ENCODE data around the gene CTNNA2.

The CTNNA2 gene

DNA sequence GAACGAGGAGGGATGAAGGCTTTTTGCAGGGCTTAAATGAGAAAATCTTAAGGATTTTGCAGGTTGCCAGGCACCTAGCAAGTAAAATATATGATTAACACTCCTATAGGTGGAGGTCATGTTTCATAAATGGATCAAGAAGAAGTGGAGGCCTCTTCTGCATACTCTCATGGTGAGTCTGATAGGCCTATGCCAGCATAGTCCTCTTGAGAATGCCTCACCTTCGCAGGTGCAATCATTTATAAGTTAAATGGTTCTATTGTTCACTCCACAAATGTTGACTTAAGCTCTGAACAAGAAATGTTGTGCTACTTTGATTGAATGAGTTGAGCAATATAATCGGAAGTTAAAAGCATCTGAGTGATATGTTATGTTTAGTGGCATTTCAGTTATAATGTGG, 779.6 kb downstream of the CTNNA2 start:
- no peak for DNase-seq (ENCODE audit: low spot score)

DNA sequence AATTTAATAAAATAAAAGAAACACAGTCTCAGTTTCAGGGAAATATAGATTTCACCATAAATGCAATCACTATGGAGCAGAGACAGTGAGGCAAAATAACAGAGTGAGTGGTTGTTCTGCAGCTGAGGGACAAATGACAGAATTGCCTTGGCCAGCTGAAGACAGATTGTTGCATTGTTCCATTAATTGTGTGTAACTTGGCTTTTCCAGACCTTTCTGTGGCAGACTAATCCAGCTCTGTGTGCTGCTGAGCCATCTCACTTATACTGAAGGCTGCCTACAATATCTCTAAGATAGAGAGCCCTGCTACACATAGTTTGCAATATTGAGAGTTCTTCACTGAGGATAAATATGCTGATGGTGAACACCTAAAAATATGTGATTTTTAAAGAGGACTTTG, 780.2 kb downstream of the CTNNA2 start:
- no peak for DNase-seq (ENCODE audit: low spot score)

DNA sequence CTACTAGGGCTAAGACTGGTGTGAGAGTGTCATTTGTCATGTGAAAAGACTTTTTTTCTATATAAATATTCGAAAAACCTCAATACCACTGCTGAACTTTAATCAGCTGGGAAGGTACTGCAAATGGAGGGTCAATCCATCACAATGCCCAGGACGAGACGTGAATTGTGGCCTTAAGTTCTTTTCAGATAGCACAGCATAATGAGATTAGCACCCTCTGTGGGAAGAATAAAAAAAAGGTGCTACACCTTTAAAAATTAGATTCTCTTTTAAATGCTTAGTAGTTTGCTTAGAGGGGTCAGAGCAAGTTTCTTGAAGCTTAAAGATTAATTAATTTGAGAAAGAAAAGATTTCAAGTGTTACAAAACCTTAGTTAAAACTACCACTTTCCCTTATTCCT, 786.1 kb downstream of the CTNNA2 start:
- DNase-seq (ENCODE audit: low spot score) = no peak

DNA sequence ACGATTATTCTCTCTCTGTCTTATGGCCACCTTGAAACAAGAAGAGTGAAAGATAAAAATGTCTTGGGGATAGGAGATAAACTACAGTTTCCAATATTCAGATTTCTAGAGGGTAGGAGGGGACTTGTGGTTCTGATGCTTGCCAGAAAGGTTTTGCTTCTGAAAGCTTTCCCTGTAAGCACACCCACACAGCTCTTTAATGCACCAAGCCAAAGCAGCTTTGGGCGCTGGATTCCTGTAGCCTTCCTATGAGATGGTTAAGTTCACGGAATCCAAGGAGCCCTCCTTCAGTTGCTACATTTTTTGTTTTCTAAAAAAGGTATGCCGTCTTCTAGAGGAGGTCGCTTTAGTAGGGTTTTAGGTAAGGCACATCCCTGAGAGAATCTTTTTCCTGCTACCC, 786.8 kb downstream of the CTNNA2 start:
- no peak for DNase-seq (ENCODE audit: low spot score)

DNA sequence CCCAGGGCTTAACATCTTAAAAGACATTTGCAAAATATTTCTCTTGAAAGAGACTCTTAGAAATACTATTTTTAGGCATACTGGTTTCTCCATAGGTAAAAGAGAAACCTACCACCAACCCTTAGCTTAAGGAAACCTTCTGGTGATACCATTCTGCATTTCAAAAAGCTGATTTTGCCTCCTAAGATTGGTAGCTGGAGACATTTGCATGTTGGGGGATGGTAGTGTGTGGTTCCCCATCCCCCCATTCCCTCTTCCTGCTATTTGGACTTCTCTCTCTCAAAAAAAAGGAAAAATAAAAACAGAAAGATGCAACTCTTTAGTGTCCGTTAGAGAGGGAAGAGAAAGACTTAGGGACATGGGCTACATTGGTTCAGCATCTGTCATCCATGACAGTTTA, 787.5 kb downstream of the CTNNA2 start:
- DNase-seq (ENCODE audit: low spot score) = no peak

DNA sequence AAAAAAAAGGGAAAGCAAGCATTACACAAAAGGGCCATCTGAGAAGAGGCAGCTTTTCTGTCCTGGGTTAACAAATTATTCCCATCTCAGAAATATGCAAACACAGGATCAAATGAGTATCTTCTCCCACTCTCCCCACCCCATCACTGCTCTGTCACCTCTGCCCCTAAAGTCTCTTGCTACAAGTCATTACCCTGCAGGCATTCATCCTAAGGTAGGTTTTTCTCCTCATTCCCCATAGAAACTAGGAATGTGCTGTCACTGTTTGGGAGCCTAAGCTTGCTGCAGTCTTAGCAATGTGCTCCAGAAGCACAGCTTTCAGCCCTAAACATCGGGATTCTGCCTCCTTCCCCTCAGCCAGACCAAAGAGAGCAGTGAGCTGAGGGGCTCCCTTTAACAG, 788.1 kb downstream of the CTNNA2 start:
- DNase-seq (ENCODE audit: low spot score) = no peak

DNA sequence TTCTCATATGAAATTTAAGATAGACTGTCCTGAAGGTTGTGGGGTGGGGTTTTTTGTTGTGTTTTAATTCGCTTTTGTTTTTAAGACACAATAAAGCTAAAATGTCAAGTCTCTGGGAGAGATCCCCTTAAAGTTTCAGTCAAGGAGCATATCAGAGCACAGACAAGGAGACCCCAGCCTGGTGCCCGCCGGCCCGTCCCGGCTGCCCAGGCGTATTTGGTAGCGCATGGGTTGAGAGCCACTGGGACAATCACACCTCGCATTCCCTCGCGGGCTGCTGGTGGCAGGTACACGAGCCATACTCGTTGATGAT, 789.1 kb downstream of the CTNNA2 start:
- DNase-seq (ENCODE audit: low spot score) = no peak

DNA sequence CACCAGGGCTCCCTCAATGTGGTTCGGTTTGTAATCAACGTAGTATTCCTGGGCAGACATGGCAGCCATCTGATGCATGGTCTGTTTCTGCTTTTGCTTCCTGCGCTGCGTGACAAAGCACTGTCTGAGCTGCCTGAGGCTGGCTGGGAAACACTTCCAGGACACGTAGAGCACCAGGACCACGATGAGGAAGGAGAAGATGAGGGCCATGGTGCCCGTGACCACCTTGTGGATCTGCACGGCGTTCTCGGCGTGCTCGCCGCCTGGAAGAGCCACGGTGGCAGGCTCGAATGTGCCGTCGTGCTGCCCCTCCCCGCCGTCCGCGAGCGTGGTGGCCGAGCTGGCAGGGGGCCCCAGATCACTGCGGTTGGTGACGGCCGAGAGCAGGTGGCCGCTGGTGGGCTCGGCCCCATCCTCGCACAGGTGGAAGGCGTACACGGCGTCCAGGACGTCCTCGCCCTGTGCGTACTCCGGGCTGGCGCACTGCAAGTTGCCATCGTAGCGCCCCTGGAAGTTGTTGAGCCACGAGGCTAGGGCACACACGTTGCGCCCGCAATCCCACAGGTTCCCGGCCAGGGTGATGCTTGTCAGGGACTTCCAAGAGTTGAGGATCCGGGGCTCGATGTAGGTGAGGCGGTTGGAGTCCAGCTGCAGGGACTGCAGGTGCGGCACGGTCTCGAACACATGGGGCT, 789.6 kb downstream of the CTNNA2 start:
- DNase-seq (ENCODE audit: low spot score) = peak; percentile 54

DNA sequence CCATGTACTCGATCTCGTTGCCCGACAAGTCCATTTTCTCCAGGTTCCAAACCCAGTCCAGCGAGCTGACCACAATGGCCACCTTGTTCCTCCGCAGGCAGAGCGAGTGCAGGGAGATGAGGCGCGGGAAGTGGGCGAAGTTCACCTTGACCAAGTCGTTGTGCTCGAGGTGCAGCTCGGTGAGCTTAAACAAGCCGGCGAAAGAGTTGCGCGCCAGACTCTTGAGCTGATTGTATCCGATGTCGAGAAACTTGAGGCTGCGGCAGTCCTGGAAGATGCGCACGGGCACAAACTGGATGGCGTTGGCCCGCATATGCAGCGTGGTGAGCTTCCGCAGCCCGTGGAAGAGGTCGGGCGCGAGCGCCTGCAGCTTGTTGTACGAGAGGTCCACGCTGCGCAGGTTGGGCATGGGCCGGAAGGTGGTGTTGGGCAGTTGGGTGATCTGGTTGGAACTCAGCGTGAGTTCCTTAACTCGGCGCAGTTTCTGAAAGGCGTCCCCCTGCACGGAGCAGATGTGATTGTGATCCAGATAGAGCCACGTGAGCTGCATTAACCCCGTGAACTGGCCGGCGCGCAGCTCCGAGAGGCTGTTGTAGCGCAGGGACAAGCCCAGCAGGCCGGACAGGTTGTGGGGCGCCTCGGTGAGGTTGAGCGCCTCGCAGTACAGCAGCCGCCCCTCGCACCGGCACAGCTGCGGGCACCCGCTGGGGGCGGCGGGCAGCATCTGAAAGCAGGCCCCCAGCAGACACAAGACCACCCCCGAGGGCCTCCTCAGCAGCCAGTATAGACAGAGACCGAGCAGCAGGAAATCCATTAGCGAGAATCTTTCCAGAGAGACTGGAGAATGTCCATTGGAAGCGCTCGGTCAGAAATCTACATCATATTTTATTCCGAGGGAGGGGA, 790.4 kb downstream of the CTNNA2 start:
- peak; percentile 72 for DNase-seq (ENCODE audit: low spot score)

DNA sequence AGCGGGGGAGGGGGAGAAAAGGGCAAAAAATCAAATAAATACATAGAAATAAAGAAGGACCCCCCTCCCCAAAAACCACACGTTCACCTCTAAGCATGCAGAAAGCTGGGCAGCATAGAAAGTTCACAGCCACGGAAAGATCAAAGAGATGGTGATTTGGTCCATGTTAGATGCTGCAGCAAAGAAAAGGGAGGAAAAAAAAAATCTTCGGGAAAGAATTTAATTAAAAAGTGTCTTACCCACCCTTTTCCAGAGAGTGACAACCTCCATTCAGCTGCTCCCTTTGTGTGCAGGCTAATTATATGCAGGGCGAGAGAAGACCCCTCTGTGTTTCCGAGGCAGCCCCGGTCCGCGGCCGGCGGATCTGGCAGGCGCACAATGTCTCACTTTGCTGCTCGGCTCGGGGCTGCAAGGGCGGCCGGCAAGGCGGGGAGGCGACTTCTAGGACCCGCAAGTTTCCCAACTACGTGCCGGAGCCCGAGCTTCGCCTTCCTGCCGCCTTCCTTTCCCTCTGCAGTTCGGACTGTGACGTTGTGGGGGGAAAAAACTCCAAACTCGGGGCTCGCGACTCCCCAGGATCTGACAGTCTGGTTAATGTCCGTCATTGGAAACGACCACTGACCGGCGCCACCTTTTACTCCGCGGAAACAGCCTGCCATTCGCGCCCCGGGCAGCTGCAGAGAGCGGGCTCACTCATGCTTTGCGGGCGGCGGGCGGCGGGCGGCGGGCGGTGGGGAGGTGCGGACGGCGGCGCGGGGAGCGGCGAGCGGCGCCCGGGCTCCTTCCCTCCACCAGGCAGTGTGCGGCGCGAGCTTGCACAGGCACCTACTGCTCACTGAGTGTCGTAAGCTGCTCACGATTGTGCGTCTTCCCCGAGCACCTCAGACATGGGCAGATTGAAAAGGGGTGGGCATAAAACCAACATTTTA, 791.3 kb downstream of the CTNNA2 start, which contains the start of gene LRRTM1:
LRRTM1 (minus strand) TSS at position 844 of the 929 bp plus-strand sequence. CDS start 933 bp downstream, outside the sequence.
- DNase-seq (ENCODE audit: low spot score) = peak; percentile 74

DNA sequence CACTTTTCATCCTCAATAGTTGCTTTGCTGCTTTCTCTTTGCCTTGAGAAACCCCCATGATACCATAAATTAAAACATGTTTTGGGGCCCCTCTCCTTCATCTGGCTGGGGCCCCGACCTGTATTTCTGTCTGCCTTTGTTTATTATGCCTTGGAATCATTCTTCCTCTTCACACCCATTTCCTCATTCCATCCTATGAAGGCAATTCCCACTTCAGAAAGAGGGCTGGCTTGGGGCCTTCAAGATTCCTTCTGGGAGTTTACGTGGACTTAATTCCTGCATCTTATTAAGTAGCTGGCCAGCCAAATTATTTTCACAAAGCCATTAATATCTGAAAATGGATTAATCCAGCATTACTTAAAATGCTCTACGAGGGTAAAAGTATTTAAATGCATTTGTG, 798.5 kb downstream of the CTNNA2 start:
- no peak for DNase-seq (ENCODE audit: low spot score)

DNA sequence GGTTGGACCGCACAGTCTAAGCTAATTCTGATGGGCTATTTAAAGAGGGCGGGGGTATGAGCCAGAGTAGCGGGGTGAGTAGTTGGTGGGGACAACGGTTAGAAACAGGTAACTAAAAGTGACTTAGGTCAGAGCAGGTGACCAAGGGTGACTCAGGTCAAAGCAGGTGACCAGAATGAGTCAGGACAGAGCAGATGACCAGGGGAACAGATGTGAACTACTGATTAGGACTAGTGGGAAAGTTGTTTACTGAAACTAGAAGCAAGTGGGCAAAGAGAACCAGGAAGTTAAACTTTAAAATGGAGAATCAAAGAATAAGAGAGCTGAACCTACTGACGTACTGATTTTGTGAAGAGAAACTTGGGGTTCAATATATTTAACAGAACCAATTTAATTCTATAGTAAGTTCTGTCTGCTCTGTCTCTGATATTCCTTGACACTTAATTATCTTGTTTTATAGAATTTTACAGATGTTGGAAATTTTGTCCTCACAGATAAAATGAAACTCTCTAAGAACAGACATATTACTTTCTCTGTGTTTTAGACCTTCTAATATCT, 799.5 kb downstream of the CTNNA2 start:
- no peak for DNase-seq (ENCODE audit: low spot score)

DNA sequence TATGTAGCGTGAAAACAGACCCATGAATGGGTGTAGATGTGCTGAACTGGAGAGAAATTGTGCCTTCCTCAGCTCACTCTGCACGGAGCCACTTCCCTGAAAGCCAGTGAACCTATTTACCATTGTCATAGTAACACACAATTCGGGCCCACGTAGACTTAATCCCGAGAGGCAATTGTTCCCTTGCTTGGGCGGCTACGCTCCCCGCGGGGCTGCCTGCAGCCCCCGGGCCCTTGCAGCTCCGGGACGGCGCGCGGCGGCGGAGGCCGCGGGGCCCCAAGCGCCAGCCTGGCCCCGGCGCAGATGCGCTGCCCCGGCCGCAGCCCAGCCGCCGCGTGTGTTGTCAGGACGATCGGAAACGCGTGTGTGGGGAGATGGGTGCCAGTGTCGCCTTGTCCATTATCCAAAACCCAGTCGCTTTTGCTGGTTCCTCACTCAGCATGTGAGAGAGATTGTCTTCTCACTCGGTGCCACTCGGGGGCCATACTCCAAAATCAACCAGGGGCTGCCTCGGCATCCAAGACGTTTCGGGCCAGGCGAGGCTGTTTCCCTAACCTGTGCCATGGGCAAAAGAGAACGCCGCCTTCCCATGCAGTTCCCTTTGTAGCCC, 809.6 kb downstream of the CTNNA2 start:
- DNase-seq (ENCODE audit: low spot score) = peak; percentile 64

DNA sequence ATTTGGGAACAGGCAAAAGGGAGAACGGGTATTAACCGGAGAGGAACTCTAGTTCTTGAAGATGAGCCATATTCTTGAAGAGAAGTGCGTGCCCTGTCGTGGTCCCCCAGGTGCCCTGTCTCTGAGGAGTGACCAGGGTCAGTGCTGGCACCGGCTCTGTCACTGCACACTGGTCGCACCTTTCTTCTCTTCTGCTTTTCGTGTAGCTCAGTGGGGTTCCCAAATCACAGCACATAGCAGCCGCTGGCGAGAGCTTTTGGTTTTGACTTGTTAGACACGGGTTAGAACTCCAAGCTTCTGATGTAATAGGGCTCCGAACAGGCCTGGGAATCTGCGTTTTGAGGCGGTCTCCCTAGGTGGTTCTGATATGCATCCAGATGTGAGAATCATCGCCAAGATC, 810.1 kb downstream of the CTNNA2 start:
- DNase-seq (ENCODE audit: low spot score) = no peak

DNA sequence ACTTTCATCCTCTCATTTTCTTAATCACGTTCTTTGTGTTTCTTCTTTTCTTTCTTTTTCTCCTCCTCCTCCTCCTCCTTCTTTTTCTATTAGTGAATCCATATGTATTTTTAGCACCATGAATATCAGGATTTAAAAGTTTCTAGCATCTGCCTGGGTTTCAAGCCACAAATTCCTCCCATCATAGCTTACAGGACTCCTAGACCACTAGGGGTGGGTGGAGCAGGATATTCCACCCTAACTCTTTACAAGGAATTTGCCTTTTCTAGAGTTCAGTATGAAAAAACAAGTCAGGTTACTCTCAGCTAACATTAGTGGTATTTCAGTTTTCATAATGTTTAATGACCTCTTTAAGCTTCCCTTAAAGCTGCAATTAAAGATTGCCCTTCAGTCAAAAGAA, 810.8 kb downstream of the CTNNA2 start:
- no peak for DNase-seq (ENCODE audit: low spot score)

DNA sequence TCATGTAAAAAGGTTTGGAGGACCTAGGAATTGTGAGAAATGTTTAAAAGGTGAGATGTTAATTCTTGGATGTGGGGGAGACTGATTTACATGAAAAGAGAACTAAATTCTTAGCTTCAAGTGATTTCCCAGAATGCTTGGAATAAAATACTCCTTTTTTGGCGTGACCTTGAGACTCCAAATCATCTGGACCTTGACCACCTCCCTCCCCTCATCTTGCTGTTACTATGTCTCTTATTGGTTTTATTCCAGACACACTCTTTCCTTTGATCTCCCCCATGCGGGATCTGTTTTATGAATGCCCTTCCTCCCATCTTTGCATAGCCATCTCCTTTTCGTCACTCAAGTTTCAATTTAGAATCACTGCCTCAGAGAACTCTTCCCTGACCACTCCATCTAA, 811.7 kb downstream of the CTNNA2 start:
- DNase-seq (ENCODE audit: low spot score) = no peak

DNA sequence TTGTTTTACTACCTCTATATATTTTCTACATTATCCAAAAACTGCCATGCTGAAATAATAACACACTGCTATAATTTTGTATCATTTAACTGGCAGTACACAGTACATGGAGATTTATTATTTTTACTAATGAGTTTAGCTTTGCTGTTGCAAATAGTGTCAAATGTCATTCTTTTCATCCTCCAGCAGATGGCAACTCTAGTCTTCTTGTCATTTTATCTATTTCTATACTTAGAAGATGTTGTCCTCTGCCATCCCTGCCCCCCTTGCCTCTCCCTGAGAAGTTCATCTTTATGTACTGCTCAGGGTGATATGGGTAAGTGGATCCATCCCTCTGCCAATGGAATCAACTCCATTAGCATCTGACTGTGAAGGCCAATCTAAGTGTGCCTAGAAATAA, 813.4 kb downstream of the CTNNA2 start:
- DNase-seq (ENCODE audit: low spot score) = no peak

DNA sequence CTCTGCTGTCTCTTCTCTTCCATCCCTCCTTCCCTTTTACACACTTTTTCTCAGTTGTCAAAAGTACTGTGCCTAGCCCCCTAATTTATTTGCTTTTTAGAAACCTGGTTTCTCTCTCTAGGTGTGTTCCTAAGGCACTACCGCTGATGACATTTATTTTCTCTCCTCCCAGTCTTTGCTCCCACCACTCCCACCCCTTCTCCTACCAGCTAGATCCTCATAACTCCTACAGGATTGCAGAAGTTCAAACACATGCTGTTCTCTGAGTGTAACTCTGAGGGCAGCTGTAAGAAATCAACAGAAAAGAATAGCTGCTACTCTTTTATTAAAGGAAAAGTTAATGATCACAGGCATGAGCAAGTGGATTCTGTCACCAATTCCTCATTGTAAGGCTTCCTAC, 814.0 kb downstream of the CTNNA2 start:
- DNase-seq (ENCODE audit: low spot score) = no peak

DNA sequence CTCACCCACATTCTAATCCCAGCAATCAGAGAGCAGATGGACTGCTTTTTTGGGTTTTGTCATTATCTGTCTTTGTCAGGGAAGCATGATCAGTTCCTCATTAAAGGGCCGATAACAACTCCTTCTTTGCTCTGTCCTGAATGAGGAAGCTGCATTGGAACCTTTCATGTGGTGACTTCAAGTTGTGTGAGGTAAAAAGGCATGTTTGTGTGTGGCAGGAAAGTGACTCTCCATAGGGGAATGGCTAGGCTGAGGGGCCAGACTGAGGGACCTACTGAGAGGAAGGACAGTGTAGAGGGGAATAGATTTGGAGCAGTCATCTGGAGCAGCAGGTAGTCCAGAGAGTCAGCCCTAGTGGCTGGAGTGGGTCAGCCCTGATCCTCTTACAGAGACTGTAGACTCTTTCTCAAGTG, 815.3 kb downstream of the CTNNA2 start:
- DNase-seq (ENCODE audit: low spot score) = no peak

DNA sequence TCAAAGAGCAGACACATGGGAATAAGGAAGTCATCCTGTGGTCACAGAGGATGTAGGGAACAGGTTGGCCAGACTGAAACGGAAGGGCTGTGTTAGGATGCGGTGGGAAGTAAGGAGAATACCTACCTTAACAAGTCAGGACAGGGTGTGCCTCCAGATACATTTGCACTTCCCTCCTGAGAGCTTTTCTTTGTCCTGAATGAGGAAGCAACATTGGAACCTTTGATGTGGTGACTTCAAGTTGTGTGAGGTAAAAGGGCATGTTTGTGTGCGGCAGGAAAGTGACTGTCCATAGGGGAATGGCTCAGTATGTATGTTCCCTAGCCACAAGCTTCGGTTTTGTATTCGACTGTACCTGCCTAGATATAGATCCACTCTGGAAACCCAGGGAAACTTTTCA, 816.6 kb downstream of the CTNNA2 start:
- DNase-seq (ENCODE audit: low spot score) = no peak

DNA sequence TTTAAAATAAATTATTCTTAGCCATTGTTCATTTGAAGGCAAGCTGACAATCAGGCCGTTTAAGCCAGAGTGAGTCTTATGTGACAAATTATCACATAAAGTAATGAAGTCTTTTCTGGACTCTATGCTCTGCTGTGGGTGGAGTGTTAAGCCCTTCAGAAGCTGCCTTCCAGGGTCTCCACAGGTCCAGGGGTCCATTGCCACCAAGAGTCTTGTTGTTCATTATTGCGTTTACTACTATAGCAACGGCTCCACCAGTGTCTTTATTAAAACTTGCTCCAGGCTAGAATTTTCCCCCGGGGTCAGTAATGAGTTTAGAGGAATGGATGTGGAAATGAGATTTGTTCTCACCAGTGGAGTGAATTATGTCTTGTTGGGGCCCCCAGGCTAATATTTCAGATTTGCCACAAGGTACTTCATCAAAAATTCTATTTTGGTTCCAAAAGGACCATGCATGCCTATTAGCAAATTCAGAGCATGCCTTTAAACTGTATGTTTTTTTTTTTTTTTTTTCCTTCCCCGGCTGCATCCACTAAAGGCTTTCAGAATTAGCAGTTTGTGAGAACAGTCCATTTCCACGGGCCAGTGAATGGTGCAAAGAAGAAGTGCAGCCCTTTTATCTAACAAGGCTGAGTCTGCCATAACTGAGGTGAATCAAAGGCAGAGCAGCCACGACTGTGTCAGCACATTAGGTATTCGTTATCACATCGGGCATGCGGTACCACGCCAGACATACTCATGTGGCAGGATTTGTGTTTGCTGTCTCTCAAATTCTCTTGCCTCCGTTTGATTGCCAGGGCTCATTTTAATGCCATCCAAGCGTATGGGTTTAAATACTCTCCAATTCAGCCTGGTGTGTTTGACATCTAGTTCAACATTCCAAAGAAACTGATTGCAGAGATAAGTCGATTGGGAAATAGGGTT, 817.9 kb downstream of the CTNNA2 start:
- no peak for DNase-seq (ENCODE audit: low spot score)

Measured in ecto neural progenitor cell (in vitro differentiated cells).